ENCODE data around the gene ADH1C.
"Not testable (repeated sequence)": the region's sequence is repeated elsewhere in the genome, so short reads cannot be mapped to it uniquely, and the experiment has no call there.

ADH1C gene

GRCh38 chr4:99321241-99322191 is 31.0 kb downstream of the ADH1C start, which contains the start of gene ADH1B:
Gene ADH1B, minus strand, starts transcription at chr4:99321401. Its CDS starts 70 bp downstream, at chr4:99321331.
- no peak within 1 kb of the TSS for H3K4me3 ChIP-seq (ENCODE audit: low read length)
- no peak for TF ChIP-seq CTCF (conservative IDR thresholded peaks at IDR 0.05; ENCODE audit: low read depth, low read length)
- no peak for DNase-seq (ENCODE audit: low read depth)

- H3K4me3 ChIP-seq (ENCODE audit: low read length); DNase-seq (ENCODE audit: low read depth): not testable (repeated sequence)
Measured at GRCh38 chr4:99317811-99318210, 34.7 kb downstream of the ADH1C start.

GRCh38 chr4:99317354-99317753 is 35.2 kb downstream of the ADH1C start:
- DNase-seq (ENCODE audit: low read depth) = no peak
- H3K4me3 ChIP-seq (ENCODE audit: low read length) = no peak overlapping the region
- TF ChIP-seq CTCF (conservative IDR thresholded peaks at IDR 0.05; ENCODE audit: low read depth, low read length) = no peak

- no peak for DNase-seq (ENCODE audit: low read depth)
- no peak overlapping the region for H3K4me3 ChIP-seq (ENCODE audit: low read length)
- no peak for TF ChIP-seq CTCF (conservative IDR thresholded peaks at IDR 0.05; ENCODE audit: low read depth, low read length)
Measured at GRCh38 chr4:99315839-99316238, 36.7 kb downstream of the ADH1C start.

GRCh38 chr4:99314211-99314610 is 38.3 kb downstream of the ADH1C start:
- no peak overlapping the region for H3K4me3 ChIP-seq (ENCODE audit: low read length)
- TF ChIP-seq CTCF (conservative IDR thresholded peaks at IDR 0.05; ENCODE audit: low read depth, low read length) = no peak
- no peak for DNase-seq (ENCODE audit: low read depth)

- no peak for TF ChIP-seq CTCF (conservative IDR thresholded peaks at IDR 0.05; ENCODE audit: low read depth, low read length)
- DNase-seq (ENCODE audit: low read depth) = no peak
- H3K4me3 ChIP-seq (ENCODE audit: low read length) = no peak overlapping the region
Measured at GRCh38 chr4:99310389-99310788, 42.2 kb downstream of the ADH1C start.

GRCh38 chr4:99305638-99306400 is 46.7 kb downstream of the ADH1C start:
- H3K4me3 ChIP-seq (ENCODE audit: low read length) = no peak overlapping the region
- no peak for TF ChIP-seq CTCF (conservative IDR thresholded peaks at IDR 0.05; ENCODE audit: low read depth, low read length)

More at GRCh38 chr4:99305638-99306400, 46.7 kb downstream of the ADH1C start:
- no peak for DNase-seq (ENCODE audit: low read depth)
